Measurements from ENCODE around the gene ZNF711. TPM values are rescaled to one million over a fixed set of nuclear protein-coding genes. Genes with fewer than 3 reads are reported as not detected.

ZNF711 gene
- polyA plus RNA-seq (2013, experiment 1 of 4), result 38.2 TPM
- polyA plus RNA-seq (2013, experiment 2 of 4), result 34.5 TPM
- 37.4 TPM for polyA plus RNA-seq (2013, experiment 3 of 4)
- polyA plus RNA-seq (2013, experiment 4 of 4), result 38.6 TPM

DNA sequence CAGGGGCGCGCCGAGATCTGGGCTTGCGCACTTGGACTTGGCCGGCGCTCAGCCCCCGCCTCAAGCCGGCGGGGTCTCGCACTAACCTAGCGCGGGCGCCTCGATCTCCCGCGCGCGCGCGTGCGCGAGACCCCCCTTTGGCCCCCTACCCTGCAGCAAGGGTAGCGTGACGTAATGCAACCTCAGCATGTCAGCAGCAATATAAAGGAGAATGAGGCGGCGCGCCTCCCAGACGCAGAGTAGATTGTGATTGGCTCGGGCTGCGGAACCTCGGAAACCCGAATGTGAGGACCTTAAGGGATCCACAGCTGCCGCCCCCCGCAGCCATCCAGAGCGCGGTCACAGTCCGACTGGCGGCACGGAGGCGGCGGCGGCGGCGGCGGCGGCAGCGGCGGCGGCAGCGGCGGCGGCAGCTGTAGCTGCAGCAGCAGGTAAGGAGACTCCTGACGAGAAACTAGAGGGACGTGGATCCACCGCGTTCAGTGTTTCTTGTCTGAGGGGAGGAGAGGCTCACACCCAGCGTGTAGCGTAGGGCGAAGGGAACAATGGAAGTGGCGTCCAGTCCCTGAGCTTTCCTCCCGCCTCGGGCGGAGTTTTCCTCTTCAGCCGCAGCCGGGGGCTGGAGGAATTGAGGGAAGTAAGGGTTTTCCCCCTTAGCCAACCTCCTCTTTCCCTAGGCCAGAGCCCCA lies at the start of gene ZNF711, which contains the start of gene SATL1:
Gene ZNF711, plus strand, starts transcription at position 231 of the 689 bp plus-strand sequence. CDS start 3,582 bp downstream, outside the sequence.
Gene SATL1, minus strand, starts transcription at position 19 of the 689 bp plus-strand sequence. CDS start 134,811 bp downstream, outside the sequence.
- Histone ChIP-seq H3K36me3 (ENCODE audit: control insufficient read depth, insufficient read depth, low read length) (no peaks in the 10 kb centered on the region), H3K9me3 (ENCODE audit: control insufficient read depth, low read length) (no peaks in the 10 kb centered on the region), H3K27ac (ENCODE audit: insufficient read depth, low read depth, low read length, poor library complexity, severe bottlenecking) (peak within 1 kb of the TSS; percentile 92), H3K4me1 (ENCODE audit: control insufficient read depth, insufficient read depth, low read length) (no peaks in the 10 kb centered on the region), H3K27me3 (ENCODE audit: control insufficient read depth, insufficient read depth, low read length, poor library complexity, severe bottlenecking) (peaks cover 5% of the 10 kb centered on the region), H3K4me3 (ENCODE audit: insufficient read depth, low read depth, low read length) (peak within 1 kb of the TSS; percentile 74)
- WGBS, 2 experiments, result 0 to 1% methylated on average over 63 to 65 of the region's 65 CpGs

DNA sequence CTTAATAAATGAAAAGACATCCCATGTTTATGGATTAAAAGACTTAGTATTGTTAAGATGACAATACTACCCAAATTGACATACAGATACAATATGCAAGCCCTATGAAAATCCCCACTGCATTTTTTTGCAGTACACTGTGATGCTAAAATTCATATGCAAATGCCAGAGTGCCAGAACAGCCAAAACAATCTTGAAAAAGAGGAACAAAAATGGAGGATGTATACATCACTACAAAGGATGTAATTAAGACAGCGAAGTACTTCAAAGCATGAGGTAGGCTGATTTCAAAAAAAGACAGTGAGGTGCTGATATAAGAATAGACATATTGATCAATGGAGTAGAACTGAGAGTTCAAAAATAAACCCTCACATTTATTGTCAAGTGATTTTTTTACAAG lies 47.5 kb upstream of the ZNF711 start:
- H3K36me3 ChIP-seq (ENCODE audit: control insufficient read depth, insufficient read depth, low read length), result no peaks in the 10 kb centered on the region
- H3K27me3 ChIP-seq (ENCODE audit: control insufficient read depth, insufficient read depth, low read length, poor library complexity, severe bottlenecking), result no peaks in the 10 kb centered on the region
- no peaks in the 10 kb centered on the region for H3K9me3 ChIP-seq (ENCODE audit: control insufficient read depth, low read length)
- H3K4me1 ChIP-seq (ENCODE audit: control insufficient read depth, insufficient read depth, low read length), result no peaks in the 10 kb centered on the region
- H3K4me3 ChIP-seq (ENCODE audit: insufficient read depth, low read depth, low read length), result no peak overlapping the region
- no peak overlapping the region for H3K27ac ChIP-seq (ENCODE audit: insufficient read depth, low read depth, low read length, poor library complexity, severe bottlenecking)
- WGBS, 2 experiments, result 100% methylated on average over 1 of the region's 1 CpG; no CpG with 5 or more reads in 1 of the 2 experiments

DNA sequence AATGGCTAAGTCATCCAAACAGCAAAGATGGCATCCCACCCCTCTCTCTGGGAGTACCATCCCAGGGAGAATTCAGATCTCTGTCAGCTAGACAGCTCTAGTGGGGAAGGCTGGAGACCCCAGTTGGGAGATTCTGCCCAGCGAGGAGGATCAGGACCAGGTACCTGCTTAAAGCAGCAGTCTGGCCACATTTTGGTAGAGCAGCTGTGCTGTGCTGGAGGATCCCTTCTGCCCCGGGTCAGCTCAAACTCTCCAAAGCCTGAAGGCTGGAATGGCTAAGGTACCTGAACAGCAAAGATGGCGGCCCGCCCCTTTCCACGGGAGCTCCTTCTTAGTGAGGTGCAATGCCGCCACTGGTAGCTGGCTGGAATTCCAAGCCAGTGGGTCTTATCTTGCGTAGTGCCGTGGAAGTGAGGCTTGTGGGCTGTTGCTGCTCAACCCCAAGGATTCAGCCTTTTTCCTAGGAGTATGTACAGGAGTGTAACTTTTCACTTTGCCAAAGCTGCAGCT lies 40.3 kb upstream of the ZNF711 start:
- H3K27ac ChIP-seq (ENCODE audit: insufficient read depth, low read depth, low read length, poor library complexity, severe bottlenecking), result no peak overlapping the region
- H3K36me3 ChIP-seq (ENCODE audit: control insufficient read depth, insufficient read depth, low read length), result no peaks in the 10 kb centered on the region
- H3K27me3 ChIP-seq (ENCODE audit: control insufficient read depth, insufficient read depth, low read length, poor library complexity, severe bottlenecking), result no peaks in the 10 kb centered on the region
- no peaks in the 10 kb centered on the region for H3K4me1 ChIP-seq (ENCODE audit: control insufficient read depth, insufficient read depth, low read length)
- H3K9me3 ChIP-seq (ENCODE audit: control insufficient read depth, low read length), result no peaks in the 10 kb centered on the region
- no peak overlapping the region for H3K4me3 ChIP-seq (ENCODE audit: insufficient read depth, low read depth, low read length)
- WGBS, 2 experiments, result 95 to 96% methylated on average over 8 of the region's 8 CpGs

DNA sequence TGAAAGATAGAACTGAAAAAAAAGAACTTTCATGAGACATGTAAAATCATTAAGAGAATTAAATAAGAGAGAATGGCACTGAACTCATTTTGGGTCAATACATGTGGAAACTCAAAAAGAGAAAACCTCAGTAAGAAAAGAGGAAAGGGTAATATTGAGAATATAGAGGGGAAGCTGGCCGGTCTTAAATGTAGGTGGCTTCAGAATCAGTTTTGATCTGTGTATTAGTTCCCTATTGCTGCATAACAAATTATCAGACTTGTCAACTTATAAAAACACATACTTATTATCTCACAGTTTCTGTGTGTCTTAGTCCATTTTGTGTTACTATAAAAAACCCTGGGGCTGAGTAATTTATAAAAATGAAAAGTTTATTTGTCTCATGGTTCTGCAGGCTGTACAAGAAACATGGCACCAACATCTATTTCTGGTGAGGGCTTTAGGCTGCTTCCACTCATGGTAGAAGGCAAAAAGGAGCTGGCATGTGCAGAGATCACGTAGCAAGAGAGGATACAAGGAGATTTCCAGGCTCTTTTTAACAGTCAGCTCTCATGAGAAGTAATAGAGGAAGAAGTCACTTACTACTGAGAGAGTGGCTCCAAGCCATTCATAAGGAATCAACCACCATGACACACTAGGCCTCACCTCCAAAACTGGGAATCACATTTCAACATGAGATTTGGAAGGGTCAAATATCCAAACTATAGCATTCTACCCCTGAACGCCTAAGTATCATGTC lies 29.8 kb upstream of the ZNF711 start:
- WGBS, 2 experiments, result 92% methylated on average over 2 of the region's 3 CpGs
- no peak overlapping the region for H3K27ac ChIP-seq (ENCODE audit: insufficient read depth, low read depth, low read length, poor library complexity, severe bottlenecking)
- H3K9me3 ChIP-seq (ENCODE audit: control insufficient read depth, low read length), result no peaks in the 10 kb centered on the region
- no peaks in the 10 kb centered on the region for H3K4me1 ChIP-seq (ENCODE audit: control insufficient read depth, insufficient read depth, low read length)
- no peaks in the 10 kb centered on the region for H3K27me3 ChIP-seq (ENCODE audit: control insufficient read depth, insufficient read depth, low read length, poor library complexity, severe bottlenecking)
- no peak overlapping the region for H3K4me3 ChIP-seq (ENCODE audit: insufficient read depth, low read depth, low read length)
- no peaks in the 10 kb centered on the region for H3K36me3 ChIP-seq (ENCODE audit: control insufficient read depth, insufficient read depth, low read length)

DNA sequence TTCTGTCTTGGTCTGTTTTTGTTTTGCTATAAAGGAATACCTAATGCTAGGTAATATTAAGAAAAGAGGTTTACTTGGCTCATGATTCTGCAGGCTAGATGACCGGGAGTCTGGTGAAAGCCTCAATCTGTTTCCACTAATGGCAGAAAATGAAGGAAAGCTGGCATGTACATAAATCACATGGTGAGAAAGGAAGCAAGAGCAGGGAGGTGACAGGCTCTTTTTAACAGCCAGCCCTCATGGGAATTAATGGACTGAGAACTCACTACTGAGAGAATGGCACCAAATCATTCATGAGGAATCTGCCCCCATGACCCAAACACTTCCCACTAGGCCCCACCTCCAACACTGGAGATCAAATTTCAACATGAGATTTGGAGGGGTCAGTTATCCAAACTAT lies 27.8 kb upstream of the ZNF711 start:
- H3K4me1 ChIP-seq (ENCODE audit: control insufficient read depth, insufficient read depth, low read length), result no peaks in the 10 kb centered on the region
- H3K4me3 ChIP-seq (ENCODE audit: insufficient read depth, low read depth, low read length), result no peak overlapping the region
- H3K27ac ChIP-seq (ENCODE audit: insufficient read depth, low read depth, low read length, poor library complexity, severe bottlenecking), result no peak overlapping the region
- H3K27me3 ChIP-seq (ENCODE audit: control insufficient read depth, insufficient read depth, low read length, poor library complexity, severe bottlenecking), result no peaks in the 10 kb centered on the region
- no peaks in the 10 kb centered on the region for H3K9me3 ChIP-seq (ENCODE audit: control insufficient read depth, low read length)
- 94 to 100% methylated on average over 1 of the region's 1 CpG for WGBS, 2 experiments
- H3K36me3 ChIP-seq (ENCODE audit: control insufficient read depth, insufficient read depth, low read length), result no peaks in the 10 kb centered on the region

DNA sequence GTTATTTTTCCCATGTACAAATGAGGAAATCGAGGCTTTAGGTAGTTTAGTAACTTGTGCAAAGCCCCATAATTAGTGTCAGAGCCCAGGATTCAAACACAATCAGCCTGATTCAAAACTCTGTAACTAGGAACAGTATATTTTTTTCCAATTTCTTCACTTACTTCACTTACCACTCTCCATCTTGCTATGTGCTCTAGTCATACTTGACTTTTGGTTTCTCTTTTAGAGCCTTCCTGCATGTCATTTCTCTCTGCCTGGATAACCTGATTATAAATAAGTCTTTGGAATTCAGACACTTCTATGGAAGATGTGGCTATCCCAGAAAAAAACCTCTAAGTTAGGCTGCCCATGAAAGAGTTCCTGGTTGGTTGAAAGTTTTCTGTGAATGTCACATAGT lies 22.4 kb upstream of the ZNF711 start:
- H3K4me1 ChIP-seq (ENCODE audit: control insufficient read depth, insufficient read depth, low read length), result no peaks in the 10 kb centered on the region
- 80 to 100% methylated on average over 1 of the region's 1 CpG for WGBS, 2 experiments
- no peaks in the 10 kb centered on the region for H3K9me3 ChIP-seq (ENCODE audit: control insufficient read depth, low read length)
- H3K27me3 ChIP-seq (ENCODE audit: control insufficient read depth, insufficient read depth, low read length, poor library complexity, severe bottlenecking), result no peaks in the 10 kb centered on the region
- no peaks in the 10 kb centered on the region for H3K36me3 ChIP-seq (ENCODE audit: control insufficient read depth, insufficient read depth, low read length)
- no peak overlapping the region for H3K27ac ChIP-seq (ENCODE audit: insufficient read depth, low read depth, low read length, poor library complexity, severe bottlenecking)
- no peak overlapping the region for H3K4me3 ChIP-seq (ENCODE audit: insufficient read depth, low read depth, low read length)

DNA sequence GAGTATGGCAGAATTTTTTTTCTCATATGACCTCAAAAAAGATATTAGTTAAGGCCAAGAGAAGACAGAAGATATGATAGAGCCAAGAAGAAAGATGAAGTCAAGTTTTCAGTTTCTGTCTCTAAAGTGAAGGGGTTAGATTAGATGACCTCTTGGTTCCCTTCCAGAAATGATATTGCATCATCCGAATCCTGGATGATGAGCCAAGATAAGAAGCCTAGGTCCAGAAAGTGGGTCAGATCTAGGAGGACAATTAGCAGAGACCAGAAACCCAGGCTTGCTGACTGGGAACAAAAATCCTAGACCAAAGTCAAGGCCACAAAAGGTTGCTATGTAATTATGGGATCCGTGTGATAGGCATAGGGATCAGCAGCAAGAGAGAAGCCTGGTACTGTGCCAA lies 20.4 kb upstream of the ZNF711 start:
- Histone ChIP-seq H3K27ac (ENCODE audit: insufficient read depth, low read depth, low read length, poor library complexity, severe bottlenecking) (no peak overlapping the region), H3K36me3 (ENCODE audit: control insufficient read depth, insufficient read depth, low read length) (no peaks in the 10 kb centered on the region), H3K9me3 (ENCODE audit: control insufficient read depth, low read length) (no peaks in the 10 kb centered on the region), H3K27me3 (ENCODE audit: control insufficient read depth, insufficient read depth, low read length, poor library complexity, severe bottlenecking) (no peaks in the 10 kb centered on the region), H3K4me1 (ENCODE audit: control insufficient read depth, insufficient read depth, low read length) (no peaks in the 10 kb centered on the region), H3K4me3 (ENCODE audit: insufficient read depth, low read depth, low read length) (no peak overlapping the region)
- 90 to 94% methylated on average over 2 of the region's 2 CpGs for WGBS, 2 experiments

DNA sequence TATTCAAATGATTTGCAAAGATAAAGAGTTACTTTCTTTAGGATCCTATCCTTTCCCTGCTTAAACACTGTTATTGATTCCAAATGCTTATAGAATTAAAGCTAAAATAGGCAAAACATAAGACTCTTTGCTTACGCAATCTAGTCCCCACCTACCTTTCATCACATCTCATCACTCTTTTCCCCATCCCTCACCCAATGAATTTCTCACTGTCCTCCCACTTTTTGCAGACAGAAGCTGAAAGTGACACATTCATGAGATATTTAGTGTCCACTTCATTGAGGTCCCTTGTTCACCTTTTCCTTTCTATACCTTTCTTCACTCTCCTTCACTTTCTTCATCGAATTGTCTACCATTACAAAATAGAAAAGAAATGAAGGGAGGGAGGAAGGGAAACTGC lies 636 bp upstream of the ZNF711 start:
- Histone ChIP-seq H3K4me1 (ENCODE audit: control insufficient read depth, insufficient read depth, low read length) (no peaks in the 10 kb centered on the region), H3K27me3 (ENCODE audit: control insufficient read depth, insufficient read depth, low read length, poor library complexity, severe bottlenecking) (peaks cover 5% of the 10 kb centered on the region), H3K27ac (ENCODE audit: insufficient read depth, low read depth, low read length, poor library complexity, severe bottlenecking) (no peak overlapping the region), H3K4me3 (ENCODE audit: insufficient read depth, low read depth, low read length) (peak overlapping the region; percentile 74), H3K36me3 (ENCODE audit: control insufficient read depth, insufficient read depth, low read length) (no peaks in the 10 kb centered on the region), H3K9me3 (ENCODE audit: control insufficient read depth, low read length) (no peaks in the 10 kb centered on the region)
- 86 to 95% methylated on average over 1 of the region's 2 CpGs for WGBS, 2 experiments

DNA sequence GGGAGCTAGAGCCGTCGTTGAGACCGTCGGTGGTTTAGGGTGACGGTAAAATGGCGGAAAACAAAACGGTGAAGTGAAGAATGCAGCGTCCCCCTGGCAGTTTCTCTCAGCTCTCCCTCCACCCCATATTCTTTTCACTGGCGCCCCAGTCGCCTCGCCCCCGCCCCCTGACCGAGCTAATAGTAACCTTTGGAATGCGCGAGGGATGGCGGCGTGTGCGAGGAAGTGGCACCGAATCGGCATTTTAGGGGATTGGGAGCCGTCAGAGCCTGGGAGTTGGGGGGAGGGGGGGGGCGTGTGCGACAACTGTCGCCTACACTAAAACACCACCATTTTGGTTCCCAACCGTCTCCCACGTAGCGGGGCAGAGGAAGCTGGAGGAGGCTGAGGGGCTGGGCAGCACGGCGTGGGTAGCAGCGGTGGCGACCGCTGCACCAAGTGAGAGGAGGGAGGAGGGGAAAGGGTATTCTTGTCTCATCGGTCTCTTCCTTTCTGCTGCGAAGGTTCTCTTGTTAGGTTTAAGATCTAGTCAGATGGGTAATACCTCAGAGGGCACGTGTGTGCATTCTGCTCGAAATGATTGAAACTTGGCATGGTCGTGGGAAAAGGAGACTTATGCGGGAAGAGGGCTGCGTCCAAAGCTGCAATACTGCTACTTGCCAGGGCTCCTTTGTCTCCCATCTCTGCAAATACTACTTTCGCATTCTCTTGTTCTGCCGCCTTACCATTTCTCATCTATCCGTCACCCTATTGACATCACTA lies 840 bp downstream of the ZNF711 start:
- peak overlapping the region; percentile 92 for H3K27ac ChIP-seq (ENCODE audit: insufficient read depth, low read depth, low read length, poor library complexity, severe bottlenecking)

More for the DNA sequence above, 840 bp downstream of the ZNF711 start:
- Histone ChIP-seq H3K9me3 (ENCODE audit: control insufficient read depth, low read length) (no peaks in the 10 kb centered on the region), H3K27me3 (ENCODE audit: control insufficient read depth, insufficient read depth, low read length, poor library complexity, severe bottlenecking) (peaks cover 5% of the 10 kb centered on the region), H3K36me3 (ENCODE audit: control insufficient read depth, insufficient read depth, low read length) (no peaks in the 10 kb centered on the region), H3K4me3 (ENCODE audit: insufficient read depth, low read depth, low read length) (peak overlapping the region; percentile 74), H3K4me1 (ENCODE audit: control insufficient read depth, insufficient read depth, low read length) (no peaks in the 10 kb centered on the region)
- WGBS, 2 experiments, result 0% methylated on average over 19 to 39 of the region's 42 CpGs
